Measurements from ENCODE around the gene NEDD8.

The NEDD8 gene

GRCh38 chr14:24271834-24272263, 39.7 kb upstream of the NEDD8 start:
- H3K4me1 ChIP-seq (ENCODE audit: control insufficient read depth, insufficient read depth, low read length), result peaks cover 9% of the 10 kb centered on the region
- peak overlapping the region; percentile 96 to 97 for H3K9ac ChIP-seq (ENCODE audit: low read length in 2 of 2)

GRCh38 chr14:24271134-24271833, 39.1 kb upstream of the NEDD8 start, which contains the start of gene RABGGTA:
RABGGTA (minus strand) TSS chr14:24271597; CDS start chr14:24271115, 482 bp downstream.
- peaks cover 9% of the 10 kb centered on the region for H3K4me1 ChIP-seq (ENCODE audit: control insufficient read depth, insufficient read depth, low read length)
- H3K36me3 ChIP-seq (ENCODE audit: control insufficient read depth in 2 of 2, insufficient read depth in 2 of 2, low read length in 2 of 2), result peaks cover 4 to 10% of the 10 kb centered on the region in 2 donors
- peak within 1 kb of the TSS; percentile 96 to 97 for H3K9ac ChIP-seq (ENCODE audit: low read length in 2 of 2)
- H3K27me3 ChIP-seq (ENCODE audit: control insufficient read depth in 1 of 2, insufficient read depth in 2 of 2, low read length in 2 of 2), result no peaks in the 10 kb centered on the region
- H3K4me3 ChIP-seq (ENCODE audit: low read length in 2 of 2), result peak within 1 kb of the TSS; percentile 65 to 94
- peak within 1 kb of the TSS; percentile 94 for H3K27ac ChIP-seq (ENCODE audit: low read length)
- no peaks in the 10 kb centered on the region for H3K9me3 ChIP-seq (ENCODE audit: control insufficient read depth in 2 of 2, low read length in 2 of 2)

More at GRCh38 chr14:24271834-24272263, 39.7 kb upstream of the NEDD8 start:
- H3K27ac ChIP-seq (ENCODE audit: low read length), result peak overlapping the region; percentile 94
- peaks cover 4 to 7% of the 10 kb centered on the region in 2 donors for H3K36me3 ChIP-seq (ENCODE audit: control insufficient read depth in 2 of 2, insufficient read depth in 2 of 2, low read length in 2 of 2)
- H3K27me3 ChIP-seq (ENCODE audit: control insufficient read depth in 1 of 2, insufficient read depth in 2 of 2, low read length in 2 of 2), result no peaks in the 10 kb centered on the region
- peak overlapping the region; percentile 65 to 94 for H3K4me3 ChIP-seq (ENCODE audit: low read length in 2 of 2)
- no peaks in the 10 kb centered on the region for H3K9me3 ChIP-seq (ENCODE audit: control insufficient read depth in 2 of 2, low read length in 2 of 2)

- H3K27ac ChIP-seq (ENCODE audit: low read length), result peak overlapping the region; percentile 94
- no peaks in the 10 kb centered on the region for H3K9me3 ChIP-seq (ENCODE audit: control insufficient read depth in 2 of 2, low read length in 2 of 2)
- H3K4me3 ChIP-seq (ENCODE audit: low read length in 2 of 2), result peak overlapping the region; percentile 65 to 94
- H3K4me1 ChIP-seq (ENCODE audit: control insufficient read depth, insufficient read depth, low read length), result peaks cover 9% of the 10 kb centered on the region
- peak overlapping the region; percentile 96 to 97 for H3K9ac ChIP-seq (ENCODE audit: low read length in 2 of 2)
- no peaks in the 10 kb centered on the region for H3K27me3 ChIP-seq (ENCODE audit: control insufficient read depth in 1 of 2, insufficient read depth in 2 of 2, low read length in 2 of 2)
- peaks cover 4 to 15% of the 10 kb centered on the region in 2 donors for H3K36me3 ChIP-seq (ENCODE audit: control insufficient read depth in 2 of 2, insufficient read depth in 2 of 2, low read length in 2 of 2)
Measured at GRCh38 chr14:24270537-24271133, 38.5 kb upstream of the NEDD8 start.

- Histone ChIP-seq H3K27me3 (ENCODE audit: control insufficient read depth in 1 of 2, insufficient read depth in 2 of 2, low read length in 2 of 2) (no peaks in the 10 kb centered on the region), H3K9ac (ENCODE audit: low read length in 2 of 2) (no peak overlapping the region), H3K4me1 (ENCODE audit: control insufficient read depth, insufficient read depth, low read length) (peaks cover 9% of the 10 kb centered on the region), H3K36me3 (ENCODE audit: control insufficient read depth in 2 of 2, insufficient read depth in 2 of 2, low read length in 2 of 2) (peaks cover 4 to 17% of the 10 kb centered on the region in 2 donors), H3K9me3 (ENCODE audit: control insufficient read depth in 2 of 2, low read length in 2 of 2) (no peaks in the 10 kb centered on the region), H3K4me3 (ENCODE audit: low read length in 2 of 2) (no peak overlapping the region), H3K27ac (ENCODE audit: low read length) (no peak overlapping the region)
Measured at GRCh38 chr14:24269910-24270536, 37.9 kb upstream of the NEDD8 start.

GRCh38 chr14:24269368-24269767, 37.2 kb upstream of the NEDD8 start:
- H3K27ac ChIP-seq (ENCODE audit: low read length), result no peak overlapping the region
- H3K9me3 ChIP-seq (ENCODE audit: control insufficient read depth in 2 of 2, low read length in 2 of 2), result no peaks in the 10 kb centered on the region
- no peak overlapping the region for H3K4me3 ChIP-seq (ENCODE audit: low read length in 2 of 2)
- no peak overlapping the region for H3K9ac ChIP-seq (ENCODE audit: low read length in 2 of 2)
- H3K36me3 ChIP-seq (ENCODE audit: control insufficient read depth in 2 of 2, insufficient read depth in 2 of 2, low read length in 2 of 2), result peaks cover 4 to 17% of the 10 kb centered on the region in 2 donors
- peaks cover 9% of the 10 kb centered on the region for H3K4me1 ChIP-seq (ENCODE audit: control insufficient read depth, insufficient read depth, low read length)
- no peaks in the 10 kb centered on the region for H3K27me3 ChIP-seq (ENCODE audit: control insufficient read depth in 1 of 2, insufficient read depth in 2 of 2, low read length in 2 of 2)

- no peak overlapping the region for H3K9ac ChIP-seq (ENCODE audit: low read length in 2 of 2)
- H3K4me3 ChIP-seq (ENCODE audit: low read length in 2 of 2), result no peak overlapping the region
- H3K36me3 ChIP-seq (ENCODE audit: control insufficient read depth in 2 of 2, insufficient read depth in 2 of 2, low read length in 2 of 2), result peaks cover 4 to 17% of the 10 kb centered on the region in 2 donors
- no peaks in the 10 kb centered on the region for H3K9me3 ChIP-seq (ENCODE audit: control insufficient read depth in 2 of 2, low read length in 2 of 2)
- no peak overlapping the region for H3K27ac ChIP-seq (ENCODE audit: low read length)
- peaks cover 9% of the 10 kb centered on the region for H3K4me1 ChIP-seq (ENCODE audit: control insufficient read depth, insufficient read depth, low read length)
- H3K27me3 ChIP-seq (ENCODE audit: control insufficient read depth in 1 of 2, insufficient read depth in 2 of 2, low read length in 2 of 2), result no peaks in the 10 kb centered on the region
Measured at GRCh38 chr14:24268225-24268624, 36.1 kb upstream of the NEDD8 start.

- Histone ChIP-seq H3K4me3 (ENCODE audit: low read length in 2 of 2) (no peak overlapping the region), H3K27me3 (ENCODE audit: control insufficient read depth in 1 of 2, insufficient read depth in 2 of 2, low read length in 2 of 2) (no peaks in the 10 kb centered on the region), H3K9me3 (ENCODE audit: control insufficient read depth in 2 of 2, low read length in 2 of 2) (no peaks in the 10 kb centered on the region), H3K36me3 (ENCODE audit: control insufficient read depth in 2 of 2, insufficient read depth in 2 of 2, low read length in 2 of 2) (peaks cover 4 to 17% of the 10 kb centered on the region in 2 donors), H3K9ac (ENCODE audit: low read length in 2 of 2) (no peak overlapping the region), H3K27ac (ENCODE audit: low read length) (no peak overlapping the region), H3K4me1 (ENCODE audit: control insufficient read depth, insufficient read depth, low read length) (peaks cover 9% of the 10 kb centered on the region)
Measured at GRCh38 chr14:24267516-24267915, 35.3 kb upstream of the NEDD8 start.

- Histone ChIP-seq H3K9me3 (ENCODE audit: control insufficient read depth in 2 of 2, low read length in 2 of 2) (no peaks in the 10 kb centered on the region), H3K36me3 (ENCODE audit: control insufficient read depth in 2 of 2, insufficient read depth in 2 of 2, low read length in 2 of 2) (peaks cover 4 to 17% of the 10 kb centered on the region in 2 donors), H3K4me3 (ENCODE audit: low read length in 2 of 2) (no peak overlapping the region), H3K4me1 (ENCODE audit: control insufficient read depth, insufficient read depth, low read length) (peaks cover 5% of the 10 kb centered on the region), H3K9ac (ENCODE audit: low read length in 2 of 2) (no peak overlapping the region), H3K27ac (ENCODE audit: low read length) (no peak overlapping the region), H3K27me3 (ENCODE audit: control insufficient read depth in 1 of 2, insufficient read depth in 2 of 2, low read length in 2 of 2) (no peaks in the 10 kb centered on the region)
Measured at GRCh38 chr14:24266344-24267244, 34.4 kb upstream of the NEDD8 start.

- Histone ChIP-seq H3K9ac (ENCODE audit: low read length in 2 of 2) (no peak overlapping the region), H3K27me3 (ENCODE audit: control insufficient read depth in 1 of 2, insufficient read depth in 2 of 2, low read length in 2 of 2) (no peaks in the 10 kb centered on the region), H3K27ac (ENCODE audit: low read length) (no peak overlapping the region), H3K4me1 (ENCODE audit: control insufficient read depth, insufficient read depth, low read length) (no peaks in the 10 kb centered on the region), H3K9me3 (ENCODE audit: control insufficient read depth in 2 of 2, low read length in 2 of 2) (no peaks in the 10 kb centered on the region), H3K4me3 (ENCODE audit: low read length in 2 of 2) (no peak overlapping the region), H3K36me3 (ENCODE audit: control insufficient read depth in 2 of 2, insufficient read depth in 2 of 2, low read length in 2 of 2) (peaks cover 4 to 17% of the 10 kb centered on the region in 2 donors)
Measured at GRCh38 chr14:24264298-24264697, 32.1 kb upstream of the NEDD8 start.

GRCh38 chr14:24263848-24264247, 31.7 kb upstream of the NEDD8 start:
- Histone ChIP-seq H3K36me3 (ENCODE audit: control insufficient read depth in 2 of 2, insufficient read depth in 2 of 2, low read length in 2 of 2) (peaks cover 4 to 16% of the 10 kb centered on the region in 2 donors), H3K4me1 (ENCODE audit: control insufficient read depth, insufficient read depth, low read length) (no peaks in the 10 kb centered on the region), H3K9ac (ENCODE audit: low read length in 2 of 2) (no peak overlapping the region), H3K4me3 (ENCODE audit: low read length in 2 of 2) (no peak overlapping the region), H3K27me3 (ENCODE audit: control insufficient read depth in 1 of 2, insufficient read depth in 2 of 2, low read length in 2 of 2) (no peaks in the 10 kb centered on the region), H3K27ac (ENCODE audit: low read length) (no peak overlapping the region), H3K9me3 (ENCODE audit: control insufficient read depth in 2 of 2, low read length in 2 of 2) (no peaks in the 10 kb centered on the region)
